ENCODE results near the gene EYA3. TPM values are rescaled to one million over a fixed set of nuclear protein-coding genes. Genes with fewer than 3 reads are reported as not detected.

EYA3 gene, protein sequence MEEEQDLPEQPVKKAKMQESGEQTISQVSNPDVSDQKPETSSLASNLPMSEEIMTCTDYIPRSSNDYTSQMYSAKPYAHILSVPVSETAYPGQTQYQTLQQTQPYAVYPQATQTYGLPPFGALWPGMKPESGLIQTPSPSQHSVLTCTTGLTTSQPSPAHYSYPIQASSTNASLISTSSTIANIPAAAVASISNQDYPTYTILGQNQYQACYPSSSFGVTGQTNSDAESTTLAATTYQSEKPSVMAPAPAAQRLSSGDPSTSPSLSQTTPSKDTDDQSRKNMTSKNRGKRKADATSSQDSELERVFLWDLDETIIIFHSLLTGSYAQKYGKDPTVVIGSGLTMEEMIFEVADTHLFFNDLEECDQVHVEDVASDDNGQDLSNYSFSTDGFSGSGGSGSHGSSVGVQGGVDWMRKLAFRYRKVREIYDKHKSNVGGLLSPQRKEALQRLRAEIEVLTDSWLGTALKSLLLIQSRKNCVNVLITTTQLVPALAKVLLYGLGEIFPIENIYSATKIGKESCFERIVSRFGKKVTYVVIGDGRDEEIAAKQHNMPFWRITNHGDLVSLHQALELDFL
- total RNA-seq, result 6.5 and 18.2 TPM in 2 replicates

DNA sequence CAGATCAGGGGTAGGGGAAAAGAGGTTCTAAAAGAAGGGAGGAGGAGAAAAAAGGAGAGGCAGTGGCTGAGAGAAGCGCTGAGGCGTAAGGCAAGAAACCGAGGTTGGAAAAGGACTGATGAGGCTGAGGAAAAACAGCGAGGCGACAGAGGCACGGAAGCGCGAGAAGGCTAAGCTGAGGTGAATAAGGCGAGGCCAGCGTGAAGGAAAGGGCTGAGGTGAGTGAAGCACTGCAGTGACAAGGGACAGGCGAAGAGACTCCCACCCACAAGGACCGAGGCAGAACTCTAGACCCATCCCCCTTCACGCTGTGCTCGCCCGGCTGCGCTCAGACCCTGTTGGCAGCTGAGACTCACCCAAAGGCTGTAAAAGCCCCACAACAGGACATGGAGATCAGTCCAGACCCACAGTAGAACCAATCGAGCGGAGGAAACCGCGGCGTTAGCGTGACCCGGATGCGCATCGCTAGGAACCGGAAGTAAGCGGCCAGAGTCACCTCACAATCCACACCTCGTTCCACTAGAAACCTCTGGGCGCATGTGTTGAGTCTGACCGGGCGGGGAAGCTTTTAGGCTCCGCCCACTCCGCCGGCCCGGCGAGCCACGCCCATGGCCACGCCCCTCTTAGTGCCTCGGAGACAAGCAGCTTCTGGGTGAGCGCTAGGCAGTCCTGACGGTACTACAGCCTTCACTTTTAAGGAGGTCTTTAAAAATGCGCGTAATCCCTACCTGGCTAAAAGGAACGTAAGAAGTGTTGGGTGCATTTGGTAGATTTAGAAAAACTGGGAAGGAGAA, at the start of gene EYA3:
TSS of gene EYA3 (minus strand) at position 443 of the 794 bp plus-strand sequence. CDS start 30,584 bp downstream, outside the sequence.

DNA sequence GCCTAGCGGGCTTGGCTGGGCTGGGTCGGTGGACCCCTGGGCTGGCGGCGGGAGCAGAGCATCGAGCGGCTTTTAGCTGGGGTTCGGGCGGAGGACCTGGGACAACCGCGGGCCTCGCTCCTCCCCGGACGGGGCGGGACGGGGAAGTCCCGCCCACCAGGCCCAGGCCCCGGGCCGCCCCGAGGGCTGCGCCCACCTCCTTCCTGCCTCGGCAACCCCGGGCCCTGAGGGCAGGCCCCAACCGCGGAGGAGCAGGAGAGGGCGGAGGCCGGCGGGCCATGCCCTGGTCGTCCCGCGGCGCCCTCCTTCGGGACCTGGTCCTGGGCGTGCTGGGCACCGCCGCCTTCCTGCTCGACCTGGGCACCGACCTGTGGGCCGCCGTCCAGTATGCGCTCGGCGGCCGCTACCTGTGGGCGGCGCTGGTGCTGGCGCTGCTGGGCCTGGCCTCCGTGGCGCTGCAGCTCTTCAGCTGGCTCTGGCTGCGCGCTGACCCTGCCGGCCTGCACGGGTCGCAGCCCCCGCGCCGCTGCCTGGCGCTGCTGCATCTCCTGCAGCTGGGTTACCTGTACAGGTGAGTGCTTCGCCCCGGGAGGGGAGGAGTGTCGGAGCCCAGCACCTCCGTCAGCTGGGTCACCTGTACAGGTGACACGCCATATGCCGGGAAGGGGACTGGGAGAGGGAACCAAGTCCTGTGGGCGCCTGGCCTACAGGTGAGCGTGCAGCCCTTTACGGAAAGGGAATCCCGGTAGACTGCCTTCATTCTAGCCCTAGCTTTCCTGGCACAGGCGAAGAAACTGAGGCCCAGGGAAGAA, 128.4 kb downstream of the EYA3 start, which contains the start of gene XKR8:
TSS of gene XKR8 (plus strand) at position 182 of the 812 bp plus-strand sequence. CDS start at position 279, 97 bp downstream.

DNA sequence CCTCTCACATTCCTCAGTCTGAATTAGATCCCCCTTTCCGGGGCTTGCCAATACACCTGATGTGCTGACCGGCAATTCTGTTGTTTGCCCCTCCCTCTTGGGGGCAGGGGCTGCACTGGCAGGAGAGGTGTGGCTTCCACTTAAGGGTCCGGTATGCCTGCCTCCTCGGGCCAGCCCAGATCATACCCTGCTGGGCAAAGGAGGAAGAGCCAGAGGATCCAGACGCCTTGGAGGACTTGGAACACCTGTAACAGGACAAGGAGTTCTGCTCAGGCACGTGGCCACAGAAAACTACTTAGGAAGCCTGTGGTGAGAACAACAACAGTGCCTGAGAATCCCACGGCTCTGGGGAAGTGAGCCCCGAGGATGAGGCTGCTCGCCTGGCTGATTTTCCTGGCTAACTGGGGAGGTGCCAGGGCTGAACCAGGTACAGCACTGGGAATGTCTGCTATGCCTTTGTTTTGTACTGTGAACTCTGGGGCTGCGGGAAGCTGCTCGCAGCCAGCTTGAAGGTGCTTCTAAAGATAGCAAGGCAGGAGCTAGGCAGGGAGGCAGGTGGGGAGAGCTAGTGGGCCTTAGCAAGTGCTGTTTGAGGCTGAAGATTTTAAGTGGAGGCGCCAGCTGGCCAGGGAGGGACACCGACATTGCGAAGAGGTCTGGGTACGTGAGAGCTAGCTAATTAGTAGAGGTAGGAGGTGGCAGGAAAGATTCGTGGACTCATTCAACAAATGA, 153.4 kb downstream of the EYA3 start, which contains the start of gene SMPDL3B:
TSS of gene SMPDL3B (plus strand) at position 183 of the 732 bp plus-strand sequence. CDS start at position 367, 184 bp downstream.

Other genes starting within 250 kb of the EYA3 start
- 5.0 and 19.3 TPM in 2 replicates for gene THEMIS2, start 216.1 kb downstream of the EYA3 start, total RNA-seq
- gene RPA2, start 174.0 kb downstream of the EYA3 start, total RNA-seq, result 33.9 and 38.9 TPM in 2 replicates
- gene SMPDL3B, start 153.6 kb downstream of the EYA3 start, total RNA-seq, result 0.32 and 1.3 TPM in 2 replicates
- 4.9 and 6.9 TPM in 2 replicates for gene XKR8, start 128.6 kb downstream of the EYA3 start, total RNA-seq
- 0.13 and 0.16 TPM in 2 replicates for gene PTAFR, start 88.1 kb upstream of the EYA3 start, total RNA-seq
- gene DNAJC8, start 144.4 kb upstream of the EYA3 start, total RNA-seq, result 48.7 and 53.7 TPM in 2 replicates
- gene ATP5IF1, start 147.5 kb upstream of the EYA3 start, total RNA-seq, result 100 and 192 TPM in 2 replicates
- 7.4 and 10.3 TPM in 2 replicates for gene SESN2, start 170.9 kb upstream of the EYA3 start, total RNA-seq
- 17.5 and 25.8 TPM in 2 replicates for gene MED18, start 240.4 kb upstream of the EYA3 start, total RNA-seq

Measured in bladder microvascular endothelial cell (primary cell).